Kidney (tissue), 14 donors: ENCODE data around the gene SPSB4. TPM values are rescaled to one million over a fixed set of nuclear protein-coding genes. Genes with fewer than 3 reads are reported as not detected.

Experiments used
- DNase-seq, 5 donors: peaks; one replicate each; pipeline ENCODE4 v3.0.0-alpha.2; 2013 to 2020
- FAIRE-seq: peaks from 2 replicates; lab custom pipeline; 2012; peaks lifted over from hg19 to GRCh38; lab: Jason Lieb, UNC
- H3K27ac ChIP-seq, 2 donors: one replicate each; pipeline ENCODE4 v1.7.0; 2013; ENCODE audit warnings: low read depth in 2 of 2, low read length in 2 of 2, inconsistent platforms in 1 of 2
- H3K27me3 ChIP-seq: one replicate; pipeline ENCODE4 v1.7.1; 2013; ENCODE audit warnings: low read length, inconsistent platforms; ENCODE audit not compliant: control insufficient read depth, insufficient read depth
- H3K36me3 ChIP-seq, 3 donors: one replicate each; pipeline versions ENCODE4 v1.7.0 to v1.7.1; 2013; ENCODE audit warnings: low read length in 3 of 3, control low read depth in 1 of 3, inconsistent platforms in 1 of 3; ENCODE audit not compliant: insufficient read depth in 3 of 3, control insufficient read depth in 2 of 3
- H3K4me1 ChIP-seq, 3 donors: one replicate each; pipeline versions ENCODE4 v1.7.0 to v1.7.1; 2013; ENCODE audit warnings: low read length in 3 of 3, inconsistent platforms in 1 of 3, low read depth in 1 of 3; ENCODE audit not compliant: control insufficient read depth in 2 of 3, insufficient read depth in 2 of 3
- H3K4me3 ChIP-seq, 3 donors: one replicate each; pipeline versions ENCODE4 v1.7.0 to v1.8.1; 2013; ENCODE audit warnings: low read length in 3 of 3, control low read depth in 1 of 3, inconsistent platforms in 1 of 3
- H3K9ac ChIP-seq, 3 donors: one replicate each; pipeline versions ENCODE4 v1.7.0 to v1.7.1; 2013; ENCODE audit warnings: low read length in 3 of 3, control low read depth in 1 of 3, inconsistent platforms in 1 of 3
- H3K9me3 ChIP-seq, 3 donors: one replicate each; pipeline versions ENCODE4 v1.7.0 to v1.7.1; 2013; ENCODE audit warnings: low read length in 3 of 3, control low read depth in 1 of 3, inconsistent platforms in 1 of 3; ENCODE audit not compliant: control insufficient read depth in 2 of 3, insufficient read depth in 1 of 3
- intact Hi-C: fragments of 100-400 bp; cut with DNase I; formaldehyde crosslinking; loops from one replicate; pipeline ENCODE4 v1.11.1; 2022
- polyA plus RNA-seq: library from polyadenylated mRNA; stranded (reverse); fragments of 350-450 nt; fragmentation: Illumina TruSeq; extraction: RNeasy Lipid Tissue Mini Kit (QIAGEN cat#74804); gene quantifications from one replicate; pipeline ENCODE4 v1.2.3, GENCODE V29; 2014; ENCODE audit warnings: low read depth, low replicate concordance; ENCODE audit not compliant: insufficient read depth
- total RNA-seq: library from RNA; stranded (reverse); fragmentation: NEBNext Ultra II Directional; extraction: Animal tissue kit (Norgen Biotek cat#: 25700); gene quantifications from one replicate; pipeline ENCODE4 v1.2.1, GENCODE V29; 2021
- TF ChIP-seq, protein P1 (sequence below): IDR thresholded peaks from 3 replicates; pipeline ENCODE4 v1.5.1; 2012; ENCODE audit warnings: mild to moderate bottlenecking, moderate library complexity, borderline replicate concordance; ENCODE audit not compliant: insufficient read depth; ENCODE audit errors: extremely low read depth
- donor health status: control.
- donor health status: control.
- donor health status: control.
- donor health status: control.
- donor health status: control.
- donor health status: DM: yes; HTN: yes; CAD: no.
- donor health status: Normal renal cell carcinoma (clear cell type).

SPSB4 gene
- total and polyA plus RNA-seq, 2 donors from 2014 or later = 0.57 to 1.9 TPM

DNA sequence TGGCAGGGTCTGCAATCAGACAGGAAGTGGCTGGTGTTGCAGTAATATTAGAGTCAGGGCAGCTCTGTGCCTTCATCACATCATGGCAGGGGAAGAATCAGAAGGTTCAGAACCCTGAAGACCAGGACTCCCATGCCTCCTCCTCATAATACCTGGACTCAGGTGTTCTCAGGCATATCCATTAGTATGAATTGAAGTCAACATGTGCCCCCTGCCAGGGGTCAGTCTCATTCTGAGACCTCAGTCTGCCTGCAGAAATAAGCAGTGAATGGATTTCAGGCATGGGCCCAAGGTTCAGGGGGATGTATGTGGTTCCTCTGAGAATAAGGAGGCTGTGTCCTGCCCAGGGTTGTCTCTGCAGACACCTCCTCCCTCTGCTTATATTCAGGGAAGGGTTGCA lies 74.2 kb downstream of the SPSB4 start:
- intact Hi-C loops = no loop called here
- Histone ChIP-seq H3K27me3 (no peaks in the 10 kb centered on the region), H3K9me3 (no peaks in the 10 kb centered on the region), H3K36me3 (no peaks in the 10 kb centered on the region), H3K9ac (no peak overlapping the region), H3K27ac (no peak overlapping the region), H3K4me1 (no peaks in the 10 kb centered on the region), H3K4me3 (no peak overlapping the region)
- DNase-seq (no peak), FAIRE-seq (no peak)
- TF ChIP-seq, protein P1, sequence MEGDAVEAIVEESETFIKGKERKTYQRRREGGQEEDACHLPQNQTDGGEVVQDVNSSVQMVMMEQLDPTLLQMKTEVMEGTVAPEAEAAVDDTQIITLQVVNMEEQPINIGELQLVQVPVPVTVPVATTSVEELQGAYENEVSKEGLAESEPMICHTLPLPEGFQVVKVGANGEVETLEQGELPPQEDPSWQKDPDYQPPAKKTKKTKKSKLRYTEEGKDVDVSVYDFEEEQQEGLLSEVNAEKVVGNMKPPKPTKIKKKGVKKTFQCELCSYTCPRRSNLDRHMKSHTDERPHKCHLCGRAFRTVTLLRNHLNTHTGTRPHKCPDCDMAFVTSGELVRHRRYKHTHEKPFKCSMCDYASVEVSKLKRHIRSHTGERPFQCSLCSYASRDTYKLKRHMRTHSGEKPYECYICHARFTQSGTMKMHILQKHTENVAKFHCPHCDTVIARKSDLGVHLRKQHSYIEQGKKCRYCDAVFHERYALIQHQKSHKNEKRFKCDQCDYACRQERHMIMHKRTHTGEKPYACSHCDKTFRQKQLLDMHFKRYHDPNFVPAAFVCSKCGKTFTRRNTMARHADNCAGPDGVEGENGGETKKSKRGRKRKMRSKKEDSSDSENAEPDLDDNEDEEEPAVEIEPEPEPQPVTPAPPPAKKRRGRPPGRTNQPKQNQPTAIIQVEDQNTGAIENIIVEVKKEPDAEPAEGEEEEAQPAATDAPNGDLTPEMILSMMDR = no peak

DNA sequence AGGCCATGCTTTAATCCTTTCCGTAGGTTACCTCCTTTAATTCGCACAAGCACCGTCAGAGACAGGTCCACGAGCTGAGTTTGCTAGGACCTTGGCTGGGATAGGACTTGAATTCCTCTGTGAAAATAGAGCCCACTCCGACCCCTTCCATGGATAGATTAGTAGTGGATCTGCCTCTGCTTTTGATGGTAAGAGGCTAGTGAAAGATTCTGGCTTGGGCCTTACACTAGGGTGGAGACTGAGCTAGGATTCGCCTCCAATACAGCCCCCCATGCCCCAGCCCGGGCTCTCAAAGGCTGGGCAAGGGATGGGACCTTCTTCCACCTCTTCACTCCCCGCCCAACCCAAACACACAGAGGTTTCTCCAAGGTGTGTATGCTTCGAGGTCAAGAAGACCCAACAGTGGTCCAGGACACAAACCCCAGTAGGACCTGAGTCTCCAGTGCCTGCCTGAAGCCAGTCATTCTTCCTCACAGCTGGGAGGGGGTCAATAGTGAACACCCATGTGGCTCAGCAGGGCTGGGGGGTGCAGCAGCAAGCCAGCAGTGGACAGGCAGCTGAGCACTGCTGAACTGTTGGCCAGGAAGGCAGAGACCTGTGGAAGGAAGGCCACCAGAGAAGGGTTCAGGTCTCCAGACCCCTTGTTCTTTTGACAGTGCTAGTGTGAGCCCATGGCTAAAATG lies 75.7 kb downstream of the SPSB4 start:
- no peaks in the 10 kb centered on the region for H3K36me3 ChIP-seq
- DNase-seq = no peak
- FAIRE-seq = no peak
- no peak overlapping the region for H3K27ac ChIP-seq
- no peak overlapping the region for H3K4me3 ChIP-seq
- H3K9ac ChIP-seq = no peak overlapping the region
- intact Hi-C loops = no loop called here
- H3K9me3 ChIP-seq = no peaks in the 10 kb centered on the region
- no peaks in the 10 kb centered on the region for H3K4me1 ChIP-seq
- no peaks in the 10 kb centered on the region for H3K27me3 ChIP-seq
- TF ChIP-seq, protein P1 = no peak

DNA sequence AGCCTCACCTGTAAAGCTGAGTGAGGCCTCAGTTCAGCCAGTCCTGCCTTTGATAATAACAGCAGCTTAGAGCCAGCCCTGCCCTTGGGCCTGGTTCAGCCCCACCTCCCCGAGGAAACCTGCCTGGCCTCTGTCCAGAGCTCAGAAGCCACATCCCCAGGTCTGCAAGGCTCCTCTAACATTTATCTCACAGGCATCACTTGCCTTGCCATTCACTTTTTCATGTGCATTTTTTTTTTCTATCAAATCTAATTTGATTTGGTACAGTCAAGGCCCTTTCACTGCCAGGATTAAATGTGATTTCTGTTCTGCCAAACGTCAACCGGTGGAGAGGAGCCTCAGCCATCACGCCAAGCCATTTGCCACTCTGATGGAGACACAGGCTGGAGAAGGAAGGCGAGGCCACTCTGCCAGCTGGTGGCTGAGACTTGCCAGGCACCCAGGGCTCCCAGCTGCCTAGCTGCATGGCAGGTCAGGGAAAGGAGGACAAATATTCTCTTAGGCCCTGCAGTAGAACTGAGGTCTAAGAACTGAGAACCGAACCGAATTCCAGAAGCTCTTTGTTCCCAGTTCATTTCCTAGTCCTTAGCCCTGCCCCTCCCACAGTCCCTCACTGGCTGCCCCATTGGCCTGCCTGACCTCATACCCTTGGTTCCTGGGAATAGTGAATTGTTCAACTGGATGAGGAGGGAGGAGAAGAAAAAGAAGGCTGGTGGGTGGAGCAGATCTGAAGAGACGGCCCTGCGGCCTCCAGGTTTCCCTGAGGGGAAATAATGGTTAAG lies 76.4 kb downstream of the SPSB4 start:
- H3K4me1 ChIP-seq = no peaks in the 10 kb centered on the region
- H3K9ac ChIP-seq = no peak overlapping the region
- no peak overlapping the region for H3K27ac ChIP-seq
- no peak overlapping the region for H3K4me3 ChIP-seq
- no peaks in the 10 kb centered on the region for H3K27me3 ChIP-seq
- H3K36me3 ChIP-seq = no peaks in the 10 kb centered on the region
- intact Hi-C loops = no loop called here
- FAIRE-seq (no peak), DNase-seq (no peak)
- no peaks in the 10 kb centered on the region for H3K9me3 ChIP-seq
- TF ChIP-seq, protein P1 = no peak
